ENCODE results near the gene ADCK2.
"Not testable (repeated sequence)": the region's sequence is repeated elsewhere in the genome, so short reads cannot be mapped to it uniquely, and the experiment has no call there.

ADCK2 gene

GRCh38 chr7:140686921-140687320 lies 14.2 kb downstream of the ADCK2 start:
- no peak for DNase-seq
- in situ Hi-C loops (cut with MboI; ENCODE audit: low pct_unique_long_range_greater_than_20kb, low sequenced_read_pairs), result no loop called here

- no peak for DNase-seq
- in situ Hi-C loops (cut with MboI; ENCODE audit: low pct_unique_long_range_greater_than_20kb, low sequenced_read_pairs), result no loop called here
These were observed 15.6 kb downstream of the ADCK2 start for GRCh38 chr7:140688341-140688740.

DNA sequence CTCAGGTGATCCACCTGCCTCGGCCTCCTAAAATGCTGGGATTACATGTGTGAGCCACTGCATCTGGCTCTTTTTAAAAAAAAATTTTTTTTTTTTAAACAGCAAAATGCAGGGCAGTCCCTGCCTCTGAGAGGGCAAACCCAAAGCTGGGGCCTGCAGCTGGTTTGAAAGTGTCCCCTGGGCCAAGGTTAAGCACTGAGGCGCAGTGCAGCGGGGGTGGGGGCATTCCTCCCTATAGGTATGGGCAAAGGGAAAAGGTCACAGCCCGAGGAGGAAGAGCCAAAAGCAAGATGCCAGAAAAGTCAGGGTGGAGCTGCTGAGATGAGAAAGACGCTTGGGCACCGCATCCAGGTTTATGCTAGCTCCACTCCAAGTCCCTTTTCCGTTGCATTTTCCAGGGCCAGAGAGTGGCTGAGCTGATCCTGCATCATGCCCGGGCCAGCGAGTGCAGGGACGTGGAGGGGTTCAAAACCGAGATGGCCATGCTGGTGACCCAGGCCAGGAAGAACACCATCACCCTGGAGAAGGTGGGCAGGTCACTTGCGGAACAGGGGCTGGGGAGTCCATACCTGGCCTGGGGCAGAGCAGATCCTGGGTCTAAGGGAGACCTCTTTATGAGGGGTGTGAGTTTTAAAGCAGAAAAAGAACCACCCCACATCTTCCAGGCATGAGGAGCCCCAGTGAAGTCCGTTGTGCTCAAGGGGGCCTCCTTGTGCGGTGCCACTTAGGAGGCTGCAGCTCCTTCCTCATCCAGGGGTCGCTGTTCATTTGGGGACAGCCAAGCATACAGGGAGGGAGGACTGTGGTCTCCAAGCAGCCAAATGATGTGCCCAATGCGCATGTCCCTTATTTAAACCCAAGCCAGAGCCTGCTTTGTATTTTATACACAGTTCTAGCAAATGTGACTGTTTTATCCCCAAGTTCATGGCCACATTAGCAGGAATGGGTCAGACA lies 16.7 kb downstream of the ADCK2 start:
- in situ Hi-C loops (cut with MboI; ENCODE audit: low pct_unique_long_range_greater_than_20kb, low sequenced_read_pairs), result no loop called here
- DNase-seq, result no peak

GRCh38 chr7:140691376-140692045 lies 18.8 kb downstream of the ADCK2 start:
- no peak for DNase-seq
- in situ Hi-C loops (cut with MboI; ENCODE audit: low pct_unique_long_range_greater_than_20kb, low sequenced_read_pairs), result no loop called here

DNA sequence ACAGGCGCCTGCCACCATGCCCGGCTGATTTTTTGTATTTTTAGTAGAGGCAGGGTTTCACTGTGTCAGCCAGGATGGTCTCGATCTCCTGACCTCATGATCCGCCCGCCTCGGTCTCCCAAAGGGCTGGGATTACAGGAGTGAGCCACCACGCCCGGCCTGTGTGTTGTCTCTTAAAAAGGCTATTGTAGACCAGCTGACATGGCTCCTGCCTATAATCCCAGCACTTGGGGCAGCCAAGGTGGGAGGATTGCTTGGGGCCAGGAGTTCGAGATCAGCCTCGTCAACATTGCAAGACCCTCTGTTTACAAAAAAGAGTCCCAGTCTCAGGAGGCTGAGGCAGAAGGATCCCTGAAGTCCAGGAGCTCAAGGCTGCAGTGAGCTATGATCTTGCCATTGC lies 21.1 kb downstream of the ADCK2 start:
- in situ Hi-C loops (cut with MboI; ENCODE audit: low pct_unique_long_range_greater_than_20kb, low sequenced_read_pairs); DNase-seq: not testable (repeated sequence)

DNA sequence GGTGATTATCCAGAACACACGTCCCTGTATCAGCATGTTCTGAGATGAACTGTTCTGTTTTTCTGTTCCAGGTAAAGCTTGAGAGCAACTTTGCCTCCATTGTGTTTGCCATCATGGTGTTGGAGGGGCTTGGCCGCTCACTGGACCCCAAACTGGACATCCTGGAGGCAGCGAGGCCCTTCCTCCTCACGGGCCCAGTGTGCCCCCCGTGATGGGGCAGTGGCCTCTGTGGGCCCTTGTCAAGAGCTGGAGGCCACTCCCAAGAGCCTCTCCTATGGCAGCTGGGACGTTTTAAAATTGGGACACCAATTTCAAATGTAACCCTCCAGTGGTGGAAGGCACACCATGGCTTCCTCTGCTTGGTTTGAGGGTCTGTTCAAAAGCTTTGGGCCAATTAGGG lies 21.8 kb downstream of the ADCK2 start:
- DNase-seq, result no peak
- in situ Hi-C loops (cut with MboI; ENCODE audit: low pct_unique_long_range_greater_than_20kb, low sequenced_read_pairs), result no loop called here

DNA sequence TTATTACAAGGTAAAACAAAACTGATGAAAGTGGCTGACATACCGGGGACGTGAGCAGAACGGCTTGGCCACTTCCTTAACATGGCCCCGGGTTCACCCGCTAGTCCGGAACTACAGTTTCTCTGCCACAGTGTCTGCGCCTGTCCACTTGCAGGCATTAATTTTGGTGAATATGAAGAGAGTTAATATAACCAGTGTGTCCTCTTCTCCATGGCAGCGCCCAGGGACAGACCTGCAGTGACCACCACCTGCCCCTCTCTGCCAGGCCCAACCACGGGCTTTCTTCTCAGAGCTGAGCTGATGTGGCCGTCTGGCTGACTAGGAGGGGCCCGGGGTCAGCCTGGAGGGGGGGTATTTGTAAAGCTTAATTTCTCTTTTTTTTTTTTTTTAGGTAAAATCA lies 22.6 kb downstream of the ADCK2 start:
- no peak for DNase-seq

GRCh38 chr7:140696024-140696679 lies 23.4 kb downstream of the ADCK2 start:
- no peak for DNase-seq
- in situ Hi-C loops (cut with MboI; ENCODE audit: low pct_unique_long_range_greater_than_20kb, low sequenced_read_pairs), result no loop called here

More for the DNA sequence above, 22.6 kb downstream of the ADCK2 start:
- in situ Hi-C loops (cut with MboI; ENCODE audit: low pct_unique_long_range_greater_than_20kb, low sequenced_read_pairs), result no loop called here

DNA sequence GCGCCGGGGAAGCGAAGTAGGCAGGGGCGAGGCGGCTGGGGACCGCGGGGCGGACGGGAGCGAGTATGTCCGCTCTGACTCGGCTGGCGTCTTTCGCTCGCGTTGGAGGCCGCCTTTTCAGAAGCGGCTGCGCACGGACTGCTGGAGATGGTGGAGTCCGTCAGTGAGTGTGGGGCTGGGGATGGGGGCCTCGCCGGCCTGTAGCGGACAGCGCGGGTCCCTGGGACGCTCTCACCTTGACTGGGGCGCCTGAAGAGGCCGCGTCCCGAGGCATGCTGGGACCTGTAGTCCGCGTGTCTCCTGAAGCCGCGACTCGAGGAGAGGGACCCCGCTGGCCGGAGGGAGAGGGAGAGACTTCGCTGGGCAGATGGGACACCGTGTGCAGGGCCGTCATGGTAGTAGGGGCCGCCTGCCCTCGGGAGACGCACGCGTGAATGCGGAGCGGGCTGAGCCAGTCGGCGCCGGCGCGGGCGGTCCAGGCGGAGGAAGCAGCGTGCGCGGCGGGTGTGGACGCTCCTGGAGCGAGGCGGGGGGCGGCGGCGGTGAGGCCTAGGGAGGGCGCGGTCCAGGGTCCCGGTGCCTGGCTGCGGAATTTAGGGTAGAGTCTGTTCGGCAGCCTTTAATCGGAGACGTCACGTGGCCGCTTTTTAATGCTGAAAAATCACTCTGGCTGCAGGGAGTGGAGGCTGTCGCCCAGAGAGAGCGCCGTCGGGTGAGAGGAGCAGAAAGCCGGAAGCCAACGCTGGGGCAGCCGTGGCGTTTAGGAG lies 24.1 kb downstream of the ADCK2 start, which contains the start of gene NDUFB2:
TSS of gene NDUFB2 (plus strand) at position 29 of the 767 bp plus-strand sequence. CDS start at position 66, 37 bp downstream.
- in situ Hi-C loops (cut with MboI; ENCODE audit: low pct_unique_long_range_greater_than_20kb, low sequenced_read_pairs), result no loop called here
- peak; percentile 93 for DNase-seq

GRCh38 chr7:140697447-140698143 lies 24.9 kb downstream of the ADCK2 start:
- no peak for DNase-seq
- in situ Hi-C loops (cut with MboI; ENCODE audit: low pct_unique_long_range_greater_than_20kb, low sequenced_read_pairs), result no loop called here

- DNase-seq, result no peak
- in situ Hi-C loops (cut with MboI; ENCODE audit: low pct_unique_long_range_greater_than_20kb, low sequenced_read_pairs), result no loop called here
These were observed 25.7 kb downstream of the ADCK2 start for GRCh38 chr7:140698477-140698876.

GRCh38 chr7:140702774-140703173 lies 30.0 kb downstream of the ADCK2 start:
- DNase-seq, result no peak
- in situ Hi-C loops (cut with MboI; ENCODE audit: low pct_unique_long_range_greater_than_20kb, low sequenced_read_pairs), result no loop called here

- in situ Hi-C loops (cut with MboI; ENCODE audit: low pct_unique_long_range_greater_than_20kb, low sequenced_read_pairs), result no loop called here
- no peak for DNase-seq
These were observed 31.5 kb downstream of the ADCK2 start for GRCh38 chr7:140704205-140704604.

GRCh38 chr7:140707132-140707531 lies 34.4 kb downstream of the ADCK2 start:
- in situ Hi-C loops (cut with MboI; ENCODE audit: low pct_unique_long_range_greater_than_20kb, low sequenced_read_pairs), result no loop called here
- no peak for DNase-seq

GRCh38 chr7:140708764-140709163 lies 36.0 kb downstream of the ADCK2 start:
- DNase-seq; in situ Hi-C loops (cut with MboI; ENCODE audit: low pct_unique_long_range_greater_than_20kb, low sequenced_read_pairs): not testable (repeated sequence)

- DNase-seq; in situ Hi-C loops (cut with MboI; ENCODE audit: low pct_unique_long_range_greater_than_20kb, low sequenced_read_pairs): not testable (repeated sequence)
These were observed 39.6 kb downstream of the ADCK2 start for GRCh38 chr7:140712392-140712791.

GRCh38 chr7:140714331-140715040 lies 41.7 kb downstream of the ADCK2 start:
- no peak for DNase-seq
- in situ Hi-C loops (cut with MboI; ENCODE audit: low pct_unique_long_range_greater_than_20kb, low sequenced_read_pairs), result no loop called here

DNA sequence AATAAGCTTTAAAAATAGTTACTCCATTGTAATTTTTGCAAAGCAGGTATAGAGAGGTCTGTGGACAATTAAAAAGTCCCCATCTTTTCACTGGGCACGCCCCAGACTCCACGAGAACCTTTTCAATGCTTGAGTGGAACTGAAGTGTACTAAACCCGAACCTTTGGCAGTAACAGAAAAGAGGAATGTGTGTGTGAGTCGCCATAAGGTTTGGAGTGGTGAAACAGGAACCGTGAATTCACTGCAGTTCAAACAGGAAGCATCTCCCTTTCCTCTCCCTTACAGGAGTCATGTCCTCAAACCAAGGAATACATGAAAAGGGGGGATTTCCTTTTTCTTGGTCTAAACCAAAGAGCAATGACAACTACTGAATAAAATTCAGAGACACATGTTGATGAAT lies 47.0 kb downstream of the ADCK2 start:
- DNase-seq, result peak; percentile 62
- in situ Hi-C loops (cut with MboI; ENCODE audit: low pct_unique_long_range_greater_than_20kb, low sequenced_read_pairs), result no loop called here
